NCI-H226 (cell line): ENCODE data around the gene RASAL1.

Experiments
- DNase-seq: peaks from one replicate; pipeline ENCODE4 v3.0.0-alpha.2; 2015

RASAL1 gene

DNA sequence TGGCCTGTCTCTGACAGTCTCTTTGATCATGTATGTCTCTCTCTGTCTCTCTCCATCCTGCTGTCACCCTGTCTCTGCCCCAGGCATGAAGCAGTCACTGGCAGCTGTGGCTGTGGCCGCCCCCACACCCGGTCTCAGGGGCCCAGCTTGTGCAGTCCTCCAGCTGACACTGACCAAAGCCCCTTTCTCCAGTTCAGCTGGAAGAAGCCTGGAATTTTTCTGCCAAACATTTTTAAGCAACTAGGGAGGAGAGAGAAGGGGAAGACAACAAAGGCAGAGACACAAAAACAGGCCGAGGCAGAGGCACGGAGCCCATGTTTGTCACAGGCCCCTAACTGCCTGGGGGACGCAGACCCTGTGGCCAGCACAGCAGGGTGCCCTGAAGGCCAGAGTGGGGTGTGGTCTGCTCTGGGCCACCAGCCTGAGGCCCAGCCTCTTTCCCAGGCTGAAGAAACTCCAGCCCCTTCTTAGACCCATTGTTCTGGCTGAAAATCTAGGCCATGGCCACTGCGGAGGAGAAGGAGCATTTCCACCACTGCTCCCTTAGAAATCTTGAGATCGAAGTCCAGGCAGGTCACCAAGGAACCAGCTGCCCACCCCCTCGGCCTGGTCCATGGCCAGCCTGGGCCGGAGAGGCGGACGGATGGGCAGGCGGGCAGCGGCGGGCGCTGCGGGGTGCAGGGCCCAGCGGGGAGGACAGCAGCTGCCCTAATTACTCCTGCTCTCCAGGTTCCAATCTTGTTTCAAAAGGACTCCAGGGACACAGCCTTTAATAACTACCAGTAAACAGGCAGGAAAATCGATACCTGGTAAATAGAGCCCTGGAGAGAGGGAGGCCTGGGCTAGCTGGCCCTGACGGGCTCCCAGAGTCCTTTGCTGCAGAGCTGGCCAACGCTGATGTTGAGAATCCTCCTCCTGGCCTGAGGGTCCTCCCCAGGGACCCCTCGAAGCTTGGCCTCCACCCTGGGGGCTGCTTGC lies 64.1 kb downstream of the RASAL1 start:
- no peak for DNase-seq

DNA sequence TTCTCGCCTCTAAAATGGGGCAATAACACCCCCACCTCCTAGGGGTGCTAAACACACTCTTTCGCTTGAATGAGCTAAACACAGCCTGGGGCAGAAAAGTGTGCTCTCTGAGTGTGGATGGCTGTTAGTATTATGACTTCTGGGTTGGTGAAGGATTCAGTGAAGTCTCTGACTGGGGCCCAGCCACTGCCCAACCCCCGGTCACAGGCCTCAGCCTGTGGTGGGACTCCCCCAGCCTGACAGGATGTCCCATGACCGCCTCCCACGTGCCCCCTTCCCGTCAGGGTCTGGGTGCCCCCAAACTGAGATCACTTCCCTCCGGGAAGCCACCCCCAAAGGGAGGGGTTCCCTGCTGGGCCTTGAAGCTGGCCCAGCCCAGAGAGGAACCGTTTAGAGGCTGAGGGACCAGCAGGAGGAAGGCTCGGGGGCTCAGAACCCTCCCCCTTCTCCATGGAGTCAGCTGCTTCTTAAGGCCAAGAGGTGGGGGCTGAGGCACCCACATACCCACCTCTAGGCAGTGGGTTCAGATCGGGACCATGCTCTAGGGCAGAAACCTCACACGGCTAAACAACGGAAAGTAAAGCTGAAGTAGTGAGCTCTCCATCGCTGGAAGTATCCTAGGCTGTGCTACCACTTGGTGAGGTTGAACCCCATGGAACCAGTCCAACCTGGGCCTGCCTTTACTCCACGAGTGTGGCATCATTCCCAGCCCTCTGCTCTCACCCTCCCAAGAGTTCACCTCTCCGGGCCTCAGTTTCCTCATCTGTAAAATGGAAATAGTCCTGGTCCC lies 65.2 kb downstream of the RASAL1 start:
- DNase-seq, result no peak

DNA sequence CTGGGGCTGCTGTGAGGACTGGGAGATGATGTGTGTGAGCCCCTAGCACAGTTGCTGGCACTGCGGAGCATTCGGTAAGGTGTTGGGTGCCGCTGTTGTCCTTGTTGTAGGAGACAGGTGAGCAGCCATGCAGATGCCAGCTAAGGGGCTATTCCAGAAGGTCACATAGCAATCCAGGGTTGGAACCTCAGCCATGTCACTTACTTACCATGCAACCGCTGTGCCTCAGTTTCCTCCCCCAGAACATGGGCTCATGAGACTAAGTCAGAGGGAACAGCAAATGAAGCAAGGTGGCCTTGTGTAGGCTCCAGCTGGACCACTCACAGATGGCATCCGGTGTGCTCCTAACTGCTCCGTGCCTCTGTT lies 65.8 kb downstream of the RASAL1 start:
- DNase-seq, result no peak

DNA sequence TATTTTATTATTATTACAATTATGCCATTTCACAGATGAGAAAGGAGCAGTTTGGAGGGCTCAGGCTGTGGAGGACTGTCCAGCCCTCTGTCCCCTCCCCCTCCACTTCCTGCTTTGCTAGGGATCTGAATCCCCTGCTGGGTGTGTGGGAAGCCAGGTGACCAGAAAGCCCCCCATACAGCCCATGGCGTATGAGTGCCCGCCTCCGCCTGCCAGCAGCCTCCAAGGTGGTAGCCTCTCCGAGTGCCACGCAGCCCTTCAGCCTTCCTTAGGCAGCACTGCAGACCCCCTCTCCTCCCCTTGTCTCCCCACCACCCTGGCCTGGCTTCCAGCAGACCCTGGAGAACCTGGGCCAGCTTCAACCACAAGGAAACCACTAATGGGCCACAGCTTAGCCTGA lies 66.4 kb downstream of the RASAL1 start:
- no peak for DNase-seq

DNA sequence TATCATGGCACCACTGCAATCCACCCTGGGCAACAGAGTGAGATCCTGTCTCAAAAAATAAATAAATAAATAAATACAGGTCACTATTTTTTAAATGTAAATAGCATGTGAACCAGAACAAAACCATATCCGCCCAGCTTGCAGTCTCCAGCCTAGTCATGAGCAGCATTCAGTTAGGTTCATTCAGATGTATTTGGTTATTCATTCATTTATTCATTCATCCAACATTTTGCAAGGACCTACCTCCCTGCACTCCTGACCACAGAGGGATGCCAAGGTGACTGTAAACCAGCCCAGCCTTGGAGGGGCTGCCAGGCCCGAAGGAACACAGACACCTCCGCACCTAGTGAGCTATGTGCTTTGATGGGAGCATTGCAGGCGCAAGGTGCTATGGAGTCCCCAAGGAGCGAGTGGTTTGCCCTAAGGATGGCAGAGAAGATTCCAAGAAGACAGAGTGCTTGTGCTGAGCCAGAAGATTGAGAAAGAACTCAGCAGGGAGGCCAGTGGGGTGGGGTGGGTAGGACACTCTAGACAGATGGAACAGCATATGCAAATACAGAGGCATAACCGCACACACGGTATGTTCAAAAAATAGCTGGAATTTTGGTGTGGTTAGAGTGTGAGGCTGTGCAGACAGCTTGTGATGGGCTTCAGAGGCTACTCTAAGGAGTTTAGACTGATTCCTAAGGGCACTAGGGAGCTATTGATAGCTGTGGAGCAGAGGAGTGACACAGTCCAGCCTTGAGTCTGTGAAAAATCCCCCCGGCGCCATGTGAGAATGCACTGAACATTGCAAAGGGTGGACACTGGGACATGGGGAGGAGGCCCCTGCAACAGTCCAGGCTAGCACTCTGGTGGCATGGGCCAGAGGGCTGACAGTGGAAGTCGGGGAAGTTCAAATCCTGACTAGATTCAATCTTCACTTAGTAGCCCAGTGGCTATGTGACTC lies 67.3 kb downstream of the RASAL1 start:
- DNase-seq, result no peak

DNA sequence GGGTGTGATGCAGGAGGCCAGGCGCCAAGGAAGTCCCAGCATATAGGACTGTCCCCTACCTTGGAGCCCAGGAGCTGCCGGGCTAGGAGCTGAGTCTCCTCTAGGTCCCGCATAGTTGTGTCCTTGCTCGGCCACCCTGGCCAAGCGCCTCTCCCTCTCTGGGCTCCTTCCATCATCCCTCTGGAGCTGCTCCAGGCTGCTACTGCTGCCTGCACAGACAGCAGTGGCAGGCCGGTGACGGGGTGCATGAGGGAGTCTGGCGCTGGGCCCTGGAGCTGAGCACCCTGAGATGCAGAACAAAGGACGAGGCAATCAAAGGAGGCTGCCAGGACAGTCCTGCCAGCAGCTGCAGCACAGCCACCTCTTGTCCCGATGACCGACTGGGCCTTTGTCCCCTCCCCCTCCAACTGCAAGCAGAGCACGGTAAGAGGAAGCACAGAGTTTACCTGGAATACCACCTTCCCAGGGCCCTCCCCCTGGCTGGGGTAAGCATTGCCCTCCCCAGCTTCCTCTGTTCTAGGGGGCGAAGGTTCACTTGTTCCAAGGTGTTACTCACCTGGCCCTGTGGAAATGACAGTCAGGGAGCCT lies 68.7 kb downstream of the RASAL1 start:
- no peak for DNase-seq

DNA sequence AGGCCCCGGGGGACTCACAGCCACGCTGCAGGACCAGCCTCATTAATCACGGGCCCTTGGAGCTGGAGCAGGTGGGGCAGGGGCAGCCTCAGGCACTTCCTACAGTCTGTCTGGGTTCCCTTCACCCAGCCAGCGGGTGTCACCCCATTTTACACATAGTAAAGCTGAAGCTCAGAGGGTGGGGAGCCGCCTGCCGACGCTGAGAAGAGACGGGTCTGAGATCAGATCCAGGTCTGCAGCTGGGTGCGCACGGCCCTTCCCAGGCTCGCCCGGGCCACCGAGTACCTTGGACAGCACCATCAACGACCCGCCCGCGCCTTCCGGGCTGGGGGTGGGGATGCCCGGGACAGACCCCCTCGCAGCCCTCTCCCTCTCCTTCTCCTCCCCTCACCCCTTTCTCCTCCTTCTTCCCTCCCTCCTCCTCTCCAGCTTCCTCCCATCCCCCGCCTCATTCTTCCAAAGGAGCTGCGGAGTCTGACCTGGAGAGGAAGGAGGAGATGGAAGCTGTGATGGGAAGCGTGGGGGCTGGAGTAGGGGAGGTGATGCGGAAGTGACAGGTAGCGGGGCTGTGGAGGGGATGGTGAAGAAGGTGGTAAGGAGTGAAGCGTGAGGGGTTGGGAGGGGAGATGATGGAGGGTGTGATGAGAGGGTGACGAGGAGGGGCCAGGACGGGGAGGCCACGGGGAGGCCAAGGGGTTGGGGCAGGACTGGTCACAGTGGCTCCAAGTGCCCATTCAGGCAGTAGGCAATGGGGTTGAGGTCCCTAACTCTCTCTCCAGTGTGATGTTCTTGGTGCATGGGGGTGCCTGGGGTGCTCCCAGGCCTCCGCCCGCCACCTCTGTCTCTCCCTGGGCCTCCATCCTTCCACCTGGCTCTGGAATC lies 70.2 kb downstream of the RASAL1 start:
- no peak for DNase-seq

DNA sequence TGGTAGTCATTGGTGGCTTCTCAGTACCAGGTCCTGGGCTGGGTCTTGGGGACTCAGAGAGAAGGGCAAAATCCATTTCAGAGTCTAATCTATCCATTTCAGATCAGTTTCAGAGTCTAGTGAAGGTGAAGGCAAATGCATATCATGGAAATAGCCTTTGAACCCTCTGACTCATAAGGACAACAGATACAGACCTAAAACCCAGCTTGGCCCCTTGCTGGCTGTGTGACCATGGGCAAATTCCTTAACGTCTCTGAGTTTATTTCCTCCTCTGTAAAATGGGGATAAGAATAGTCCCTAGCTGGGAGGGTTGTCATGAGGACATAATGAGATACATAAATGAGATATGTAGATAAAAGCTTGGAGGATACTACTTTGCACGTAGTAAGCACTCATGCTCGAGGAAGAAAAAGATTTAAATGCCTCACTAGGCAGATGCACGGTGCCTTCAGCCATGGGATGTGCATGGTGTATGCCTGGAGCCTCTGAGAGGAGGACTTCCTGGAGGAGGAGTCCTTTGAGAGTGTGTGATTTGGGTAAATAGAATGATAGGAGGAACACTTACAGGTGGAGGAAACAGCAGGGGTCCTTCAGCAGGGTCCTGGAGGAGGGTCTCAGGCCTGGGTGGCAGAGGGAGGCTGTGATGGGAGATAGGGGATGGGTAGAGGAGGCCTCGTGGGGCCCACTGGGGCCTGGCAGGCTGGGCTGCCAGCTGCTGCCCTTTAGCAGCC lies 71.0 kb downstream of the RASAL1 start:
- no peak for DNase-seq

DNA sequence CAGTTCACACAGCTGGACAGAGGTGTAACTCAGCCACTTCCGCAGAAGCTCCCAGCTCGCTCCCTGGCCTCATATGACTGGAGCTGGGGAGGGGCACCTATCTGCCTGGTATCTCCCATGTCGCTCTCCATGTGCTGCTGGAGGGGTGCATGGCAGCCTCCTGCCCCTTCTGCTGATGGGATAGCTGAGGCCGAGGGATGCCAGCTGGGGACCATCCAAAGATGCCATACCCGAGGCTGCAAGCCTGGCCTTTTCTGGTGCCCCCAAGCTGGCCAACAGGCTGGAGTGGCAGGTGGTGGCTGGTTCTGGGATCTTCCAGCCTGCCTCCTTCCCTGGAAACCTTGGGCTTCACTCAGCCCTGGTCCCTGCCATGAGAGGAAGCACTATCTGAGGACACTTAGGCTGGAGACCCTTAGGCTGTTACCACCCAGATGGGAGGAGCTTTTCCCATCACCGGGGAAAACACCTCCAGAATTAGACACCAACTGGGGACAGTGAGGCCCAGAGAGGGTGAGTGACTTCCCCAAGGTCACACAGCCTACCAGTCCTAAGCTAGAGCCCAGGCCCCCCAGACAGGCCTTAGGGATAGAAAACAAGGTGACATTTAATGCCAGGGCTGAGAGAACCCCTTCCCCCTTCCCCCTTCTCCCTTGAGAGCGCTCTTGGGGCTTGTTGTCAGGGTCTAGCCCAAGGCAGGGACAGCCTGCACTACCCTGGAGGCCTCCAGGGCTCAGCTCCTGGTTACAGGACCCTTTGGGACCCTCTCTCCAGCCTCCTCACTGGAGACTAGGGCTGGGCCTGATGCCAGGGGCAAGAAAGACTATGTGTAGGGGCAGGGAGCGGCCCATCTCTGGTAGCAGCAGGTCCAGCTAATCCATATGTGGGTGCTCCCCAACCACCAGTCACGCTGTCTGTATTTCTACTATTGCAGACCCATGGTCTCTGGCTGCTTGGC lies 71.9 kb downstream of the RASAL1 start:
- DNase-seq, result no peak

DNA sequence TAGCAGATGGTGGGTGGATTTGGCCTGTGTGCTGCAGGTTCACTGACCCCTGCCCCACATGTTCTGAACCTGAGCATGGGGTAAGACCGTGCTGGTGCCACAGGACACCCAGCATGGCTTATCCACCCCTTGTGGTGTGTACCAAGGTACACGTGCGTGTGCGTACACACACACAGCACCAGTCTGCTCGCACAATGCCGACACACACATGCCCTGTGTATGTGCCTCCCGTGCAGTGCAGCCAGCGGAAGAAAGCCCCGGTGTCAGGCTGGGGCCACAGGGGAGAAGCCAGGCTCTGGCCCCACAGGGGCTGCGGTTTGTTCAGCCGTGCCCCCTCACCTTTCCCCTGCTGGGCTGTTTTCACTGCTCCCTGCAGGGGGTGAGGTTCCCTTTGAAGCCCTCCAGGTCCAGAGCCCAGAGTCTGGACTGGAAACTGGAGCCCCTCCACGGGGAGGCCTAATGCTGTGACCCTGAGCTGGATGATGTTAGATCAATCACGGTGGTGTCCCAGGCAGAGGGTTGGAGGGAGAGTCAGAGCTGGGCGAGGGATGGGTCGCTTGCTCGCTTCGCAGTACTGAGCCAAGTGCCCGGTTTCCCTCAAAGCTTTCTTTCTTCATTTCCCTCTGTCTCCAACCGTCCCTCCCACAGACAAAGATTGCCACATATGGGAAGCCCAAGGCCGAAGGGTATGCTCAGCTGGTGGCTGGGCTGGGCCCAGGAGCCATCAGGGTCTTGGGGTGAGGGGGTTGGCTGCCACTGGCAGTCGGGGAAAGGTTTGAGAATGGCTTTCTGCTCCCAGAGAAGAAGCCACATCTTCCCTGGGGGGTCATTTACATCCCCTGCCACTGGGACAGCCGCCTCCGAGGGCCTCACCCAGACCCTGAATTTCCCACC lies 72.8 kb downstream of the RASAL1 start:
- DNase-seq, result no peak

DNA sequence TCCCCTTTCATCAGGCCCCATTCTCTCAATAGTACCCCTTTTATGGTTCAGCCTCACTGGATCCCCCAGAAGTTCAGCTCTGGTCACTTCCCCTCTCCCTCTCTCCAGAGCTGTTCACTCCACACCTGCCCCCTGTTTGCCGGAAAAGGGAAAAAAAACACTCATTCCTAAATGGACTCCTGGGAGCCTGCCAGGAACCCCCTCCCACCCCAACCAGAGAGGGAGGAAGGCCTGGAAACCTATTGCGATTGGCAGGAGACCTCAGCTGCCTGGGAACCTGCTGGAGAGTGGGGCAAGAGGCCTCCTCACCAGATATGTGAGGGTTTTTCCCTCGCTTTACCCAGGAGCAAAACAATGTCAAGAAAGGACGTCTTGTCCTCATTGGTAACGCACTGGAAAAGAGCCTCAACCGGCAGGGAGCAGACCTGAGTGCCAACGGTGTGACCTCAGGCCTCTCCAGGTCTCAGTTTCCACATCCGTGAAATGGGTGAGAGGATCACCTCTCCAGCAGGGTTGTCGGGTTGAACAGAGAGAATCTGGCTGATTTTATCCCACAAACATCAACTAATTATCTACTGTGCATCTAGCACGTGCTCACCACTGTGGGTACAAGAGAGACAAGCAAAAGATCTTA lies 74.4 kb downstream of the RASAL1 start:
- no peak for DNase-seq

DNA sequence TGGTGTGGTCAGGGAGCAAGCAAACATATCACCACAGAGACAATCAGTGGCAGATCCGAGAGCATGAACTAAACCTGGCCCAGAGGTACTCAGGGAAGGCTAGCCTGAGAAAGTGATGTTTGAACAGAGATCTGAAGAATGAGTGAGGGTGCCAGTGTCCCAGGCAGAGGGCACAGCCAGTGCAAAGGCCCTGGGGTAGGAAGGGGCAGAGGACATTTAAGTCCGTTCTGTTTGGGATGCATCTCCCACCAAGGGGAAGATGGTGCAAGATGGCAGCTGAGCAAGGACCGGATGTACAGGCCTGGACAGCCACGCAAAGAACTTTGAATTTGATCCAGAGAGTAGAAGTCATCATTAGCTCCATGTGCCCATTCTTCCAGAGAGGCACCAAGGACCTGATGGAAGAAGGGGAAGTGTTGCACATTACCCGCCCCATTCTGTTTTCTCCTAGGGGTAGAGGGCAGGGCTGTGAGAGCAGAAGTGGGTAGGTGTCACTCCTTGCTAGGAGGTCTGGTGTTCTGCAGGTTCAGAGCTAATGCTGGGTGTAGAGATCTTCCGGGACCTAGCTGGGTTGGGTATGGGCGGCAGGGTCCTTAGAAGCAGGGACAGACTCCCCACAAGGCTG lies 75.1 kb downstream of the RASAL1 start:
- no peak for DNase-seq

DNA sequence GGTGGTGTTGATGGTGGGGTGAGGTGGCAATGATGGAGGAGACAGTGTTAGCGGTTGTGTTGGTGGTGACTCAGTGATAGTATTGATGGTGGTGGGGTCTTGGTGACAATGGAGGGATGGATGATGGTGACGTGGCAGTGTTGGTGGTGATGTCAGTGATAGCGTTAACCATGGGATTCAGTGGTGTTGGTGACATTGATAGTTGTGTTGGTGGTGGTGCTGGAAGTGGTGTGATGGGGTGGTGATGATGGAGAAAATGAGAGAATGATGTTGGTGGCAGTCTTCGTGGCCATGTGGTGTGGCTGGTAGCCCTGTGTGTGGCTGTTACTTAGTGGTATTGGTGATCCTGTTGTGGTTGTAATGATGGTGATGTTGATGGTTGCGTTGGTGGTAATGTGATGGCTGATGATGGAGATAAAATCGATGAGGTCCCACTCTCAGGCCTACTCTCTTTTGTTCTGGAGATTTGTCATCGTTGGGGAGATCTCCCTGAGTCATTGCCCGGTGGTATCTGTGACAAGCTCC lies 76.4 kb downstream of the RASAL1 start:
- no peak for DNase-seq

DNA sequence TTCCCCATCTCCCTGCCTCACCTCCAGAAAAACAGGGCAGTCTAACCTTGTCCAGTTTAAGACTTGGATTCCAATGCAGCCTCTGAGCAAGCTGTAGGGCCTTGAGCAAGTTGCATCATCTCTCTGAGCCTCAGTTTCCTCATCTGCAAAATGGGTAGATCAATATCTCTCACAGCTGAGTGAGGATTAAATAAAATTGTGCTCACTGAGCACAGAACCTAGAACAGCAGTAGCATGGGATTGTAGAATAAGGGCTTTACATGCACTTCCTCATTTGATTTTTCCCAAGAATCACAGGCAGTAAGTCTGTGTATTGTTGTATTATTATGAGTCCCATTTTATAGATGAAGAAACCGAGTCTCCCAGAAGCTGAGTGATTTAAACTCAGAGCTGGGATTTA lies 77.0 kb downstream of the RASAL1 start:
- DNase-seq, result no peak

DNA sequence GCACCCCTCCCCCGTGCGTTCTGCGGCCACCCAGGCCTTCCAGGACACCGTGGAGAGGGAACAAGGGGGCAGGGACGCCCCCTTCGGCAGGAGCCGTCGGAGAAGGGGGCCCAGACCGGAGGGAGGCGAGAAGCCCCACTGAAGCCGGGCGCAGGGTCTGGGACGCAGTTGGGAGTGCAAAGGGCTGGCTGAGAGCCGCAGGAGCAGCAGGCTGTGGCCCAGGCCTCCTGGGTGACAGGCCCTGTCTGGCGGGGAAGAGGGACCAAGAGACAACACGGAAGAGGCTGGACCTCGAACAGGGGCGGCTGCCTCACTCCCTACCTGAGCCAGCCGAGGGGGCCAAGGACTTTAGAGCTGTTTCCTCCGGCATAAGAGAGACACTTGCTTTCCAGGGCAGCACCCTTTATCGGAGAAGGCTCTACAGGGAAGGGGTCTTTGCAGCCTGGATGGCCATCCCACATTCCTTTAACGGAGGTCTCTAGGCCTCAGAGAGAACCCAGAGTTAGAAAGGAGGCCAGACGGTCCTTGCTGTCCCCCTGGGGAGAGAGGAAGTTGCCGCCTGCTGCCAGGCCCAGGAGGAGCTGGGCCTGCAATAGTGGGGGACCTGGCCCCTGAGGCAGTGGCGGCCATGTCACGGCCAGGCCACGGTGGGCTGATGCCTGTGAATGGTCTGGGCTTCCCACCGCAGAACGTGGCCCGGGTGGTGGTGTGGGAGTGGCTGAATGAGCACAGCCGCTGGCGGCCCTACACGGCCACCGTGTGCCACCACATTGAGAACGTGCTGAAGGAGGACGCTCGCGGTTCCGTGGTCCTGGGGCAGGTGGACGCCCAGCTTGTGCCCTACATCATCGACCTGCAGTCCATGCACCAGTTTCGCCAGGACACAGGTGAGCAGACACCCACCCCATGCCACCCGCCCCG lies 77.7 kb downstream of the RASAL1 start:
- no peak for DNase-seq
